Neural cell (in vitro differentiated cells): ENCODE measurements around the gene PEAK1. TPM values are rescaled to one million over a fixed set of nuclear protein-coding genes. Genes with fewer than 3 reads are reported as not detected.

Source experiments
- H2AFZ ChIP-seq: fragments of 200-600, 300-800 bp; sonication (generic), shearing (Covaris generic); 2 replicates; pipeline ENCODE4 v1.6.0; 2014; ENCODE audit warnings: low read depth, mild to moderate bottlenecking, antibody characterized with exemption, low read length, moderate library complexity
- H3F3A ChIP-seq: fragments of 200-600 bp; shearing (Covaris generic); 2 replicates; pipeline ENCODE4 v1.6.1; 2016; ENCODE audit warnings: mild to moderate bottlenecking, moderate library complexity, mixed read lengths, antibody characterized with exemption, low read length; ENCODE audit not compliant: insufficient read depth, poor library complexity, severe bottlenecking
- H3K27ac ChIP-seq: fragments of 200-600, 300-800 bp; sonication (generic), shearing (Covaris generic); 2 replicates; pipeline ENCODE4 v1.5.1; 2014; ENCODE audit warnings: mild to moderate bottlenecking, low read length, moderate library complexity
- H3K27me3 ChIP-seq: fragments of 300-800, 200-600 bp; sonication (generic), shearing (Covaris generic); 2 replicates; pipeline ENCODE4 v1.6.0; 2014; ENCODE audit warnings: mild to moderate bottlenecking, low read depth, low read length, moderate library complexity; ENCODE audit not compliant: insufficient read depth
- H3K36me3 ChIP-seq: fragments of 300-800, 200-600 bp; sonication (generic), shearing (Covaris generic); 2 replicates; pipeline ENCODE4 v1.5.1; 2014; ENCODE audit warnings: mild to moderate bottlenecking, antibody characterized with exemption, low read length, moderate library complexity; ENCODE audit not compliant: insufficient read depth
- H3K4me2 ChIP-seq: fragments of 300-800, 200-600 bp; sonication (generic), shearing (Covaris generic); 2 replicates; pipeline ENCODE4 v1.6.0; 2014; ENCODE audit warnings: mild to moderate bottlenecking, low read length
- H3K4me3 ChIP-seq: fragments of 300-800, 200-600 bp; sonication (generic), shearing (Covaris generic); 2 replicates; pipeline ENCODE4 v1.5.1; 2014; ENCODE audit warnings: mild to moderate bottlenecking, low read length, moderate library complexity
- H3K79me2 ChIP-seq: fragments of 200-600 bp; shearing (Covaris generic); replicated peaks from 2 replicates; pipeline ENCODE4 v1.6.0; 2014; ENCODE audit warnings: mild to moderate bottlenecking, low read length, moderate library complexity; ENCODE audit not compliant: insufficient read depth
- H3K9ac ChIP-seq: fragments of 300-800, 200-600 bp; sonication (generic), shearing (Covaris generic); 2 replicates; pipeline ENCODE4 v1.6.1; 2016; ENCODE audit warnings: mild to moderate bottlenecking, low read length, mixed read lengths
- H3K9me2 ChIP-seq: fragments of 200-600 bp; shearing (Covaris generic); 2 replicates; pipeline ENCODE4 v1.6.1; 2016; ENCODE audit warnings: mild to moderate bottlenecking, low read length, mixed read lengths; ENCODE audit not compliant: insufficient read depth
- H3K9me3 ChIP-seq: fragments of 200-600, 300-800 bp; sonication (generic), shearing (Covaris generic); 2 replicates; pipeline ENCODE4 v1.6.1; 2016; ENCODE audit warnings: mild to moderate bottlenecking, mixed run types, low read length, moderate library complexity, mixed read lengths
- H4K20me1 ChIP-seq: fragments of 200-600 bp; shearing (Covaris generic); 2 replicates; pipeline ENCODE4 v1.6.1; 2016; ENCODE audit warnings: mild to moderate bottlenecking, mixed run types; ENCODE audit not compliant: insufficient read depth
- EP300 ChIP-seq: fragments of 450-650 bp; conservative IDR thresholded peaks from 2 replicates; pipeline ENCODE4 v1.6.1; 2014; ENCODE audit warnings: antibody characterized with exemption, mild to moderate bottlenecking, moderate library complexity; ENCODE audit not compliant: poor library complexity, severe bottlenecking
- EZH2 ChIP-seq: fragments of 200-600, 300-800 bp; shearing (Covaris generic), sonication (generic); IDR thresholded peaks from 2 replicates; pipeline ENCODE4 v1.6.1; 2014; ENCODE audit warnings: antibody characterized with exemption, low read length, borderline replicate concordance, mild to moderate bottlenecking; ENCODE audit not compliant: insufficient read depth, poor library complexity, severe bottlenecking
- MXI1 ChIP-seq: fragments of 450-650 bp; conservative IDR thresholded peaks from 2 replicates; pipeline ENCODE4 v1.6.1; 2014; ENCODE audit warnings: antibody characterized with exemption, mild to moderate bottlenecking; ENCODE audit not compliant: poor library complexity, severe bottlenecking
- POLR2AphosphoS5 ChIP-seq: IDR thresholded peaks from 2 replicates; pipeline ENCODE4 v1.6.1; 2012
- RAD21 ChIP-seq: fragments of 450-650 bp; conservative IDR thresholded peaks from 2 replicates; pipeline ENCODE4 v1.6.1; 2014; ENCODE audit warnings: antibody characterized with exemption, mild to moderate bottlenecking, moderate library complexity
- REST ChIP-seq: IDR thresholded peaks from 2 replicates; pipeline ENCODE4 v1.6.1; 2012; ENCODE audit warnings: borderline replicate concordance
- SMC3 ChIP-seq: fragments of 450-650 bp; conservative IDR thresholded peaks from 2 replicates; pipeline ENCODE4 v1.6.1; 2014; ENCODE audit warnings: antibody characterized with exemption, mild to moderate bottlenecking, moderate library complexity; ENCODE audit not compliant: poor library complexity
- TAF1 ChIP-seq: IDR thresholded peaks from 2 replicates; pipeline ENCODE4 v1.6.1; 2012; ENCODE audit warnings: low read depth
- polyA plus RNA-seq: library from polyadenylated mRNA; depleted of rRNA; stranded (reverse); fragments of >200 nt; gene quantifications from 2 replicates; pipeline ENCODE4 v1.2.3, GENCODE V29; 2014
- TF ChIP-seq, protein P1 (sequence below): fragments of 450-650 bp; IDR thresholded peaks from 2 replicates; pipeline ENCODE4 v1.5.1; 2014; ENCODE audit warnings: antibody characterized with exemption, mild to moderate bottlenecking, moderate library complexity; ENCODE audit not compliant: poor library complexity, severe bottlenecking

Gene PEAK1
- polyA plus RNA-seq, 1 donor from 2014 or later = 5.8 TPM

GRCh38 chr15:77309392-77309791 is 110.5 kb downstream of the PEAK1 start:
- H3K79me2 ChIP-seq = no peaks in the 10 kb centered on the region
- no peak overlapping the region for H2AFZ ChIP-seq
- H4K20me1 ChIP-seq = no peaks in the 10 kb centered on the region
- no peaks in the 10 kb centered on the region for H3K9me3 ChIP-seq
- no peak overlapping the region for H3K4me2 ChIP-seq
- no peaks in the 10 kb centered on the region for H3F3A ChIP-seq
- no peak overlapping the region for H3K4me3 ChIP-seq
- no peaks in the 10 kb centered on the region for H3K36me3 ChIP-seq
- no peak overlapping the region for H3K27ac ChIP-seq
- TF ChIP-seq REST (no peak), RAD21 (no peak), MXI1 (no peak), EZH2 (no peak), EP300 (no peak), TAF1 (no peak), SMC3 (no peak), POLR2AphosphoS5 (no peak)
- TF ChIP-seq, protein P1, sequence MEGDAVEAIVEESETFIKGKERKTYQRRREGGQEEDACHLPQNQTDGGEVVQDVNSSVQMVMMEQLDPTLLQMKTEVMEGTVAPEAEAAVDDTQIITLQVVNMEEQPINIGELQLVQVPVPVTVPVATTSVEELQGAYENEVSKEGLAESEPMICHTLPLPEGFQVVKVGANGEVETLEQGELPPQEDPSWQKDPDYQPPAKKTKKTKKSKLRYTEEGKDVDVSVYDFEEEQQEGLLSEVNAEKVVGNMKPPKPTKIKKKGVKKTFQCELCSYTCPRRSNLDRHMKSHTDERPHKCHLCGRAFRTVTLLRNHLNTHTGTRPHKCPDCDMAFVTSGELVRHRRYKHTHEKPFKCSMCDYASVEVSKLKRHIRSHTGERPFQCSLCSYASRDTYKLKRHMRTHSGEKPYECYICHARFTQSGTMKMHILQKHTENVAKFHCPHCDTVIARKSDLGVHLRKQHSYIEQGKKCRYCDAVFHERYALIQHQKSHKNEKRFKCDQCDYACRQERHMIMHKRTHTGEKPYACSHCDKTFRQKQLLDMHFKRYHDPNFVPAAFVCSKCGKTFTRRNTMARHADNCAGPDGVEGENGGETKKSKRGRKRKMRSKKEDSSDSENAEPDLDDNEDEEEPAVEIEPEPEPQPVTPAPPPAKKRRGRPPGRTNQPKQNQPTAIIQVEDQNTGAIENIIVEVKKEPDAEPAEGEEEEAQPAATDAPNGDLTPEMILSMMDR = no peak
- no peaks in the 10 kb centered on the region for H3K27me3 ChIP-seq
- H3K9me2 ChIP-seq = no peaks in the 10 kb centered on the region
- no peak overlapping the region for H3K9ac ChIP-seq

DNA sequence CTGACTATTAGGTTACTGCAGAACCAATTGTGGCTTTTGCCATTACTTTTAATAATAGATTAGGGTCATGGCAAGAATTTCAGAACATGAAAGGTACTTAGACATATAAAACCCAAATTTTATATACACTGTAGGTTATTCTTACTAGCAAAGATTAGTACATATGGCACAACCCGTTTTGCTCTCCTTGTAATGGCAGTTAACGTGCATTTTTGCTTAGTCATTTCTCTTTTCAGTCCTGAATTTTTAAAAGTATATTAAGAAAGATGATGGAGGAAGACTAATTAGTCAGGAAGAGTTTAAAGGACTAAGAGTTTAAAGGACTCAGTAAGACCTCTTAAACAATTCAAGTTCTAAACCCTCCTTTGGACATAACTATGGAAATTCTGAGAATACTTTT is 114.0 kb downstream of the PEAK1 start:
- Histone ChIP-seq H3K9ac (no peak overlapping the region), H3K4me3 (no peak overlapping the region), H2AFZ (no peak overlapping the region), H3K27me3 (no peaks in the 10 kb centered on the region), H4K20me1 (no peaks in the 10 kb centered on the region), H3K9me3 (no peaks in the 10 kb centered on the region), H3K27ac (no peak overlapping the region), H3K36me3 (no peaks in the 10 kb centered on the region), H3F3A (no peaks in the 10 kb centered on the region), H3K79me2 (no peaks in the 10 kb centered on the region), H3K9me2 (no peaks in the 10 kb centered on the region), H3K4me2 (no peak overlapping the region)
- TF ChIP-seq SMC3 (no peak), EZH2 (no peak), EP300 (no peak), MXI1 (no peak), TAF1 (no peak), POLR2AphosphoS5 (no peak), RAD21 (no peak), REST (no peak)
- TF ChIP-seq, protein P1 = no peak
